Measurements from ENCODE around the gene MICAL2.
A peak's percentile ranks its signal among the peaks of the same experiment; 100 is the strongest.

MICAL2 gene

GRCh38 chr11:12077535-12078280 is 32.7 kb upstream of the MICAL2 start:
- no peak for DNase-seq

GRCh38 chr11:12079726-12080556 is 30.4 kb upstream of the MICAL2 start:
- peak in 5 of 58 donors; percentile 13 to 37 (median 19) for DNase-seq

GRCh38 chr11:12083380-12083779 is 27.0 kb upstream of the MICAL2 start:
- DNase-seq: no peak

GRCh38 chr11:12084256-12084655 is 26.1 kb upstream of the MICAL2 start:
- no peak for DNase-seq

GRCh38 chr11:12085371-12086251 is 24.8 kb upstream of the MICAL2 start:
- peak in 4 of 58 donors; percentile 10 to 59 (median 29) for DNase-seq

- peak in 6 of 58 donors; percentile 12 to 49 (median 27) for DNase-seq
These were observed 23.9 kb upstream of the MICAL2 start for GRCh38 chr11:12086271-12087074.

- no peak for DNase-seq
These were observed 23.1 kb upstream of the MICAL2 start for GRCh38 chr11:12087075-12088004.

- peak in 21 of 58 donors; percentile 12 to 65 (median 35) for DNase-seq
These were observed 22.3 kb upstream of the MICAL2 start for GRCh38 chr11:12088047-12088481.

- DNase-seq: no peak
These were observed 21.9 kb upstream of the MICAL2 start for GRCh38 chr11:12088531-12088930.

- DNase-seq: no peak
These were observed 21.3 kb upstream of the MICAL2 start for GRCh38 chr11:12089041-12089440.

- no peak for DNase-seq
These were observed 20.9 kb upstream of the MICAL2 start for GRCh38 chr11:12089473-12089872.

- no peak for DNase-seq
These were observed 20.3 kb upstream of the MICAL2 start for GRCh38 chr11:12090061-12090591.

- DNase-seq: no peak
These were observed 19.6 kb upstream of the MICAL2 start for GRCh38 chr11:12090761-12091258.

GRCh38 chr11:12091956-12092558 is 18.3 kb upstream of the MICAL2 start:
- DNase-seq: no peak

GRCh38 chr11:12092714-12093113 is 17.7 kb upstream of the MICAL2 start:
- DNase-seq: peak in 24 of 58 donors; percentile 9 to 63 (median 40)

- no peak for DNase-seq
These were observed 15.3 kb upstream of the MICAL2 start for GRCh38 chr11:12094872-12095800.

- no peak for DNase-seq
These were observed 13.2 kb upstream of the MICAL2 start for GRCh38 chr11:12097219-12097618.
